Nephron (organoid): ENCODE data around the gene BLOC1S5.

Experiments used
- H3K27ac Mint-ChIP-seq, 3 experiments: 2 replicates each; pipeline ENCODE4 v1.8.0; 2020; ENCODE audit warnings: mixed read lengths in 3 of 3, mild to moderate bottlenecking in 2 of 3, moderate library complexity in 1 of 3
- H3K27me3 Mint-ChIP-seq: 2 replicates; pipeline ENCODE4 v1.8.0; 2021; ENCODE audit warnings: low read depth, mild to moderate bottlenecking, moderate library complexity, mixed read lengths
- H3K36me3 Mint-ChIP-seq: 2 replicates; pipeline ENCODE4 v1.8.0; 2020; ENCODE audit warnings: low read depth, mixed read lengths
- H3K4me1 Mint-ChIP-seq: 2 replicates; pipeline ENCODE4 v1.8.0; 2020; ENCODE audit warnings: mixed read lengths
- H3K4me3 Mint-ChIP-seq, 3 experiments: 2 replicates each; pipeline ENCODE4 v1.8.0; 2020; ENCODE audit warnings: mild to moderate bottlenecking in 3 of 3, mixed read lengths in 3 of 3, moderate library complexity in 2 of 3
- H3K9me3 Mint-ChIP-seq: 2 replicates; pipeline ENCODE4 v1.8.0; 2020; ENCODE audit warnings: mixed read lengths
- CTCF ChIP-seq, 3 experiments: fragments of 200-600 bp; sonication (generic); IDR thresholded peaks; one replicate each; pipeline ENCODE4 v1.5.0; 2021; ENCODE audit warnings: antibody characterized with exemption in 3 of 3; ENCODE audit not compliant: unreplicated experiment in 3 of 3

Gene BLOC1S5

DNA sequence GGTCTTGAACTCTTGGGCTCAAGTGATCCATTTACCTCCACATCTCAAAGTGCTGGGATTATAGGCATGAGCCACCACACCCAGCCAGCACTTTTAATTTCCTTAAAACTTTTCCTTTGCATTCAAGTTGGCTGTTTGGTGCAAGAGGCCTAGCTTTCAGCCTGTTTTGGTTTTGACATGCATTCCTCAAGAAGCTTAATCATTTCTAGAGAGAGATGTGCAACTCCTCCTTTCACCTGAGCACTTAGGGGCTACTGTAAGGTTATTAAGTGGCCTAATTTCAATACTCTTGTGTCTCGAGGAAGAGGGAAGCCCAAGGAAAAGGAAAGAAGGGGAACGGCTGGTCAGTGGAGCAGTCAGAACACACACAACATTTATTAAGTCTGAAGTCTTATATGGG lies 13.8 kb upstream of the BLOC1S5 start:
- Mint-ChIP-seq H3K36me3 (peaks cover 18% of the 10 kb centered on the region), H3K27ac (peak overlapping the region; percentile 96 to 98 (median 98)), H3K9me3 (no peaks in the 10 kb centered on the region), H3K4me3 (peak overlapping the region; percentile 17 to 35 (median 24)), H3K27me3 (peaks cover 4% of the 10 kb centered on the region), H3K4me1 (peaks cover 20% of the 10 kb centered on the region)
- no peak for TF ChIP-seq CTCF (IDR thresholded peaks at IDR 0.05; ENCODE audit: unreplicated experiment in 3 of 3)

GRCh38 chr6:8075704-8076103 lies 11.5 kb upstream of the BLOC1S5 start:
- Mint-ChIP-seq H3K4me3 (no peak overlapping the region), H3K27me3 (peaks cover 4% of the 10 kb centered on the region), H3K9me3 (no peaks in the 10 kb centered on the region), H3K27ac (peak overlapping the region in 2 of 3 experiments; percentile 23 to 26), H3K36me3 (peaks cover 13% of the 10 kb centered on the region), H3K4me1 (peaks cover 17% of the 10 kb centered on the region)
- no peak for TF ChIP-seq CTCF (IDR thresholded peaks at IDR 0.05; ENCODE audit: unreplicated experiment in 3 of 3)

DNA sequence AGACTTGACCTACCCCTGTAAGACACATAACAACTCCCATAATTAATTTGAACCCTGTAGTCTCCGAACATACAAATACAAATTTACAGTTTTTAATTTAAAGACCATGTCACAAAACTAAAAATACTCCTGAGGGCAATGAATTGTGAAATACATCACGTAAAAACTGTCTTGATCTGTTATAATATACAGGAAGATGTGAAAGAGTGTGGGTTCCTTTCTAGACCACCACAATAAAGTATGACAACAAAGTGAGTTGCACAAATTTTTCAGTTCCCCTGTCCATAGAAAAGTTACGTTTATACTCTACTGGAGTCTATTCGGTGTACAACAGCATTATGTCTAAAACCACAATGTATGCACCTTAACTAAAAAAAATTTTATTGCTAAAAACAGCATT lies 11.0 kb upstream of the BLOC1S5 start:
- TF ChIP-seq CTCF (IDR thresholded peaks at IDR 0.05; ENCODE audit: unreplicated experiment in 3 of 3) = no peak
- Mint-ChIP-seq H3K4me3 (no peak overlapping the region), H3K9me3 (no peaks in the 10 kb centered on the region), H3K27ac (no peak overlapping the region), H3K27me3 (peaks cover 4% of the 10 kb centered on the region), H3K36me3 (peaks cover 13% of the 10 kb centered on the region), H3K4me1 (peaks cover 19% of the 10 kb centered on the region)

GRCh38 chr6:8074213-8074612 lies 10.0 kb upstream of the BLOC1S5 start:
- no peak for TF ChIP-seq CTCF (IDR thresholded peaks at IDR 0.05; ENCODE audit: unreplicated experiment in 3 of 3)
- Mint-ChIP-seq H3K4me3 (no peak overlapping the region), H3K27ac (peak overlapping the region; percentile 11 to 72 (median 35)), H3K9me3 (no peaks in the 10 kb centered on the region), H3K36me3 (peaks cover 13% of the 10 kb centered on the region), H3K27me3 (peaks cover 4% of the 10 kb centered on the region), H3K4me1 (peaks cover 21% of the 10 kb centered on the region)

- peaks cover 4% of the 10 kb centered on the region for H3K27me3 Mint-ChIP-seq
These were observed 9.6 kb upstream of the BLOC1S5 start for GRCh38 chr6:8073758-8074157.

More at GRCh38 chr6:8073758-8074157, 9.6 kb upstream of the BLOC1S5 start:
- no peak for TF ChIP-seq CTCF (IDR thresholded peaks at IDR 0.05; ENCODE audit: unreplicated experiment in 3 of 3)
- peaks cover 13% of the 10 kb centered on the region for H3K36me3 Mint-ChIP-seq
- H3K27ac Mint-ChIP-seq = no peak overlapping the region
- H3K4me1 Mint-ChIP-seq = peaks cover 25% of the 10 kb centered on the region
- H3K9me3 Mint-ChIP-seq = no peaks in the 10 kb centered on the region
- H3K4me3 Mint-ChIP-seq = no peak overlapping the region
